Measurements from ENCODE around the gene STRADB. TPM values are rescaled to one million over a fixed set of nuclear protein-coding genes. Genes with fewer than 3 reads are reported as not detected.

STRADB gene, protein sequence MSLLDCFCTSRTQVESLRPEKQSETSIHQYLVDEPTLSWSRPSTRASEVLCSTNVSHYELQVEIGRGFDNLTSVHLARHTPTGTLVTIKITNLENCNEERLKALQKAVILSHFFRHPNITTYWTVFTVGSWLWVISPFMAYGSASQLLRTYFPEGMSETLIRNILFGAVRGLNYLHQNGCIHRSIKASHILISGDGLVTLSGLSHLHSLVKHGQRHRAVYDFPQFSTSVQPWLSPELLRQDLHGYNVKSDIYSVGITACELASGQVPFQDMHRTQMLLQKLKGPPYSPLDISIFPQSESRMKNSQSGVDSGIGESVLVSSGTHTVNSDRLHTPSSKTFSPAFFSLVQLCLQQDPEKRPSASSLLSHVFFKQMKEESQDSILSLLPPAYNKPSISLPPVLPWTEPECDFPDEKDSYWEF
- total RNA-seq (10 to 100 TPM; 14.7 to 32.3 (median 17.1) TPM), polyA plus RNA-seq (100 to 1,000 TPM in 1 of 3 donors, 10 to 100 TPM in 2; 23.0 to 142 (median 70.9) TPM)

DNA sequence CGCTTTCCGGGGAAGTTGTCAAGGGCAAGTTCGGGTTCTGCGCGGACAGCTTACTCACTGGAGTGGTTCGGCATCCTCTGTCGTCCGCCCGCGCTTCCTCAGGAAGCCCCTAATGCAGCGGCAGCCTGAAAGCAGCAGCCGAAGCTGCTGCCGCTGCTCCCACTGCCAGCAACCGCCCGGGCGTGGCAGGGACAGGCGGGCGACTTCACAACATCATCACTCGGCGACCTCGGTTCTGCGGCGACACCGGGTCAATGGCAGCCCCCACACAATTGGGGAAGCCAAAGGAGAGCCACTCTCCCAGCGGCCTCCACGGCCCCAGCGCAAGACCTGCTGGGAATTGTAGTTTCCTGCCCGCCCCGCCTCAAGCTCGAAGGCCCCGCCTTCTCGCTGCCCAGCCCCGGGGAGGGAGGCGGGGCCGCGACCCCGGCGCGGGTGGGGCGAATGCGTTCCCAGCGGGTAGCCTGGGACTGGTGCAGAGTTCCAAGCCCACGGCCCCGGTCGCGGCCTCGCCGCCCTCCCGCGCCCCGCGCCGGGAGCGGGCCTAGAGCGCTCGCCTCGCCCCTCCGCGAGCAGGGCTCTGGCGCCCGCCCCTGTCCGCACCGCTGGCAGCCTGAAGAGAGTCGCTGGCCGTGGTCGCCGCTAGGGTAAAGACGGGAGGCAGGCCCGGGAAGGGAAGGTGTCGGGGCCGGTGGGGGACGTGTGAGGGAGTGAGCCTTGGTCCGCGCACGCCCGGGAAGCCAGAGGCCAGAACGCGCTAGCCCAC lies at the start of gene STRADB, which contains the start of gene TRAK2:
Gene STRADB (plus strand): TSS at position 449 of the 766 bp plus-strand sequence. CDS start 3,101 bp downstream, outside the sequence.
Gene TRAK2 (minus strand): TSS at position 167 of the 766 bp plus-strand sequence. CDS start 30,951 bp downstream, outside the sequence.
- intact Hi-C loops (cut with DNase I) = loop anchor here (2.0 to 10.0 kb wide), 4 partner anchors 45 to 217 kb away; partner anchors contain the start of gene TMEM237
- Histone ChIP-seq H3K9me3 (no peaks in the 10 kb centered on the region), H3K27me3 (no peaks in the 10 kb centered on the region), H3K27ac (peak within 1 kb of the TSS; percentile 87 to 95 (median 90)), H3K4me1 (peaks cover 0 to 36% (median 29%) of the 10 kb centered on the region in 4 donors), H3K36me3 (peaks cover 0 to 9% (median 0%) of the 10 kb centered on the region in 4 donors), H3K4me3 (peak within 1 kb of the TSS; percentile 62 to 98 (median 80))
- 1% methylated on average over 78 of the region's 78 CpGs for WGBS, 2 donors
- DNase-seq = peak; percentile 97
- TF ChIP-seq, protein P1, sequence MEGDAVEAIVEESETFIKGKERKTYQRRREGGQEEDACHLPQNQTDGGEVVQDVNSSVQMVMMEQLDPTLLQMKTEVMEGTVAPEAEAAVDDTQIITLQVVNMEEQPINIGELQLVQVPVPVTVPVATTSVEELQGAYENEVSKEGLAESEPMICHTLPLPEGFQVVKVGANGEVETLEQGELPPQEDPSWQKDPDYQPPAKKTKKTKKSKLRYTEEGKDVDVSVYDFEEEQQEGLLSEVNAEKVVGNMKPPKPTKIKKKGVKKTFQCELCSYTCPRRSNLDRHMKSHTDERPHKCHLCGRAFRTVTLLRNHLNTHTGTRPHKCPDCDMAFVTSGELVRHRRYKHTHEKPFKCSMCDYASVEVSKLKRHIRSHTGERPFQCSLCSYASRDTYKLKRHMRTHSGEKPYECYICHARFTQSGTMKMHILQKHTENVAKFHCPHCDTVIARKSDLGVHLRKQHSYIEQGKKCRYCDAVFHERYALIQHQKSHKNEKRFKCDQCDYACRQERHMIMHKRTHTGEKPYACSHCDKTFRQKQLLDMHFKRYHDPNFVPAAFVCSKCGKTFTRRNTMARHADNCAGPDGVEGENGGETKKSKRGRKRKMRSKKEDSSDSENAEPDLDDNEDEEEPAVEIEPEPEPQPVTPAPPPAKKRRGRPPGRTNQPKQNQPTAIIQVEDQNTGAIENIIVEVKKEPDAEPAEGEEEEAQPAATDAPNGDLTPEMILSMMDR (IDR thresholded peaks at IDR 0.05) = peak in 3 of 4 experiments; percentile 18 to 46 (median 40)
- TF ChIP-seq POLR2AphosphoS5 (IDR thresholded peaks at IDR 0.05) (peak; percentile 71 to 92 (median 90)), POLR2A (IDR thresholded peaks at IDR 0.05) (peak; percentile 67 to 85), EP300 (IDR thresholded peaks at IDR 0.05) (no peak)

DNA sequence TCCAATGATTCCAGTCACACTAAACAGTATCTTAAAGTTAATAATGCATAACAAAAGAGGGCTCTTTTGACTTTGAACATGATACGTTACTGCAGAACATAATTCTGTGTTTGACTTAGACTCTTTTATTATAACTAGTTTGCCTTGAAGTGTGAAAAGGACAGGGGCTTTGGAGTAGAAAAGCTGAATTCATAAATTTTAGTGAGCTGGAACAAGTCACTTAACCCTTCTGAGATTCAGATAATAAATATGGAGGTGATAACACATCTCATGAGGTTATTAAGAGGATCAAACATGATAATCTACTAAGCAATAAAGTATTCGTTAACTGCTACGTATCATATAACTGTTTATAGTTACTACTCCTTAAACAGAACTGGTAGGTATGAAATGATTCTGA lies 49.7 kb upstream of the STRADB start:
- Histone ChIP-seq H3K9me3 (no peaks in the 10 kb centered on the region), H3K36me3 (peaks cover 0 to 23% (median 4%) of the 10 kb centered on the region in 4 donors), H3K4me3 (no peak overlapping the region), H3K4me1 (peaks cover 0 to 50% (median 42%) of the 10 kb centered on the region in 4 donors), H3K27ac (no peak overlapping the region), H3K27me3 (no peaks in the 10 kb centered on the region)
- WGBS, 2 donors = 23 to 65% methylated on average over 3 of the region's 3 CpGs
- DNase-seq = no peak
- intact Hi-C loops (cut with DNase I) = no loop called here
- TF ChIP-seq POLR2A (IDR thresholded peaks at IDR 0.05) (no peak), EP300 (IDR thresholded peaks at IDR 0.05) (no peak), POLR2AphosphoS5 (IDR thresholded peaks at IDR 0.05) (no peak)
- TF ChIP-seq, protein P1 (IDR thresholded peaks at IDR 0.05) = no peak

DNA sequence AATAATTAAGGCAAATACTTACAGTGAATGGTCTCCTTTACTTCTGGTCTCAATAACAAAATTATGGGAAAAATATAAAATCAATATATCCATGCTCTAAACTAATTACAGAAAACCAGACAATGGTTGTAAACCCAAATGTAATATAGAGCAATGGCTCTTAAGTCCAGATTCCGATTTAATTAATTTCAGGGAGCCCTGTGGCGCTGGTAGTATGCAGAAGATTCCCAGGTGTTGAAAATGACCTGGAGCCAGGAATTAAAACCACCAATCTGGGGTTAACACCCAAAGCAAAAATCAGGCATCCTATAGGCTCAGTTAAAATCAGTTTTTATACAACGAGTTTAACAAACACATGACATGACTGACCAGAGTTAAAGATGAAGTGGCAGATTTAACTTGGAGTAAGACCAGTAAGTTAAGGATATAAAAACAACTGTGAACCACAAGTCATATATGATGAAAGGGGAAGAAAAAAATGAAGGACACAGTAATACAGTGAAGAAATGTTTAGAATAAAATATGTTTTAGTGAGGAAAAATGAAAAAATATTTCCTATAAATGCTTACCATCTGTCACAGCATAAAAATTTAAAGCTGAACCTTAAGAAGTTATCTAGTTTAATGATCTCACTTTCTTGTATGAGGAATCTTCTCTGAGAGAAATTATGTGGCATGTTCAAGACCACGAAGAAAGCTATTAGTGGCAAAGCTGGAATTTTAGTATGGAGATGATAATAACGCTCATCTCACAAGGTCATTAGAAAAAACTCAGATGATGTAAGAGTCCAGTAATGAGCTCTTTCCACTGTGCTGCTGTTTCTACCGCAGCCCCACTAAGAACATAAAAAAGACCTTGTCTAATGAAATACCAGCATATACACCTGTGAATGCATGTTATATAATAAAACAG lies 48.6 kb upstream of the STRADB start:
- WGBS, 2 donors = 87 to 89% methylated on average over 6 of the region's 6 CpGs
- DNase-seq = no peak
- peaks cover 0 to 12% (median 0%) of the 10 kb centered on the region in 4 donors for H3K36me3 ChIP-seq
- no peak overlapping the region for H3K4me3 ChIP-seq
- H3K4me1 ChIP-seq = peaks cover 0 to 56% (median 45%) of the 10 kb centered on the region in 4 donors
- H3K27ac ChIP-seq = no peak overlapping the region
- H3K27me3 ChIP-seq = no peaks in the 10 kb centered on the region
- no peak for TF ChIP-seq EP300 (IDR thresholded peaks at IDR 0.05)
- TF ChIP-seq, protein P1 (IDR thresholded peaks at IDR 0.05) = no peak
- no peak for TF ChIP-seq POLR2AphosphoS5 (IDR thresholded peaks at IDR 0.05)
- TF ChIP-seq POLR2A (IDR thresholded peaks at IDR 0.05) = no peak
- intact Hi-C loops (cut with DNase I) = no loop called here
- no peaks in the 10 kb centered on the region for H3K9me3 ChIP-seq

DNA sequence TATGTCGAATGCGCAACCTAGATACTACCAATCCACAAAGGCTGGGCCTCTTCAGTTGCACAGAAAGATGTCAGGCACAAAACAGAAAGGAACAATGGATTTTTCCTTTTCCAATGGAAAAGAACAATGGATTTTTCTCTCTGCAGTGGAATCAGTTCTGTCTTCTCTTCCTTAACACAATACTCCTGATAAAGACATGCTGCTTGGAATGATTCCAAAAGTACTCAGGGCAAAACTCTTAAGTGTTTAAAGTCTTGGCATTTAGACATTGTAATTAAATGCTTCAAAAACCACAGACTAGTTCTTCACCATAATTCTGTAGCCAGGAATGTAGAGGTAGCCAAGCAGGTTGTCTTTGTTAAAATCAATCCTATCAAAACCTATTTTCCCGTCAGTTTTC lies 47.7 kb upstream of the STRADB start:
- 80 to 92% methylated on average over 3 of the region's 3 CpGs for WGBS, 2 donors
- no peaks in the 10 kb centered on the region for H3K27me3 ChIP-seq
- no peak for DNase-seq
- H3K9me3 ChIP-seq = no peaks in the 10 kb centered on the region
- H3K36me3 ChIP-seq = peaks cover 0 to 5% (median 0%) of the 10 kb centered on the region in 4 donors
- H3K27ac ChIP-seq = peak overlapping the region in 2 of 4 donors; percentile 5 to 11
- TF ChIP-seq, protein P1 (IDR thresholded peaks at IDR 0.05) = no peak
- TF ChIP-seq EP300 (IDR thresholded peaks at IDR 0.05) = no peak
- no peak for TF ChIP-seq POLR2AphosphoS5 (IDR thresholded peaks at IDR 0.05)
- TF ChIP-seq POLR2A (IDR thresholded peaks at IDR 0.05) = no peak
- intact Hi-C loops (cut with DNase I) = no loop called here
- peaks cover 0 to 56% (median 45%) of the 10 kb centered on the region in 4 donors for H3K4me1 ChIP-seq
- no peak overlapping the region for H3K4me3 ChIP-seq

All from sigmoid colon (tissue), 7 donors.